Endothelial cell of umbilical vein (primary cell): ENCODE data around the gene CSRP2. TPM values are rescaled to one million over a fixed set of nuclear protein-coding genes. Genes with fewer than 3 reads are reported as not detected.

ENCODE experiments used
- BruUV-seq: library from RNA; stranded (reverse); fragments of 400-500 nt; replicated peaks from 2 replicates; lab custom pipeline; 2021; lab: Mats Ljungman, UMichigan
- CTCF ChIA-PET: fragments of 300-600, 350-600 bp; sonication (Branson Sonifier 250); formaldehyde crosslinking; loops from one replicate; lab custom pipeline; 2021; ENCODE audit warnings: antibody characterized with exemption, inconsistent platforms; lab: Charles Lee
- POLR2A ChIA-PET: fragments of 300-600, 350-600 bp; sonication (Branson Sonifier 250); formaldehyde crosslinking; loops from one replicate; lab custom pipeline; 2021; ENCODE audit warnings: antibody characterized with exemption, inconsistent platforms; lab: Charles Lee
- DNase-seq: peaks from one replicate; pipeline ENCODE4 v3.0.0-alpha.2; 2011; ENCODE audit warnings: low read depth, low spot score
- FAIRE-seq: peaks from 2 replicates; lab custom pipeline; 2011; peaks lifted over from hg19 to GRCh38; lab: Jason Lieb, UNC
- H2AFZ ChIP-seq: 2 replicates; pipeline ENCODE4 v1.6.0; 2012; ENCODE audit warnings: low read depth, low read length, control low read depth, inconsistent platforms
- H3K27ac ChIP-seq: 2 replicates; pipeline ENCODE4 v1.5.1; 2011; ENCODE audit warnings: low read depth, mild to moderate bottlenecking, control low read depth, low read length, moderate library complexity; ENCODE audit not compliant: insufficient read depth
- H3K27me3 ChIP-seq, 2 experiments: 2 replicates each; pipeline versions ENCODE4 v1.6.0 to v1.6.1; 2011; ENCODE audit warnings: low read length in 2 of 2, mixed read lengths in 1 of 2; ENCODE audit not compliant: control insufficient read depth in 2 of 2, insufficient read depth in 2 of 2
- H3K36me3 ChIP-seq, 2 experiments: 2 replicates in 1 of 2; 3 replicates in 1 of 2; pipeline ENCODE4 v1.5.1; 2011; ENCODE audit warnings: low read length in 2 of 2, mild to moderate bottlenecking in 1 of 2, moderate library complexity in 1 of 2; ENCODE audit not compliant: control insufficient read depth in 2 of 2, insufficient read depth in 2 of 2; ENCODE audit errors: extremely low read depth in 1 of 2
- H3K4me1 ChIP-seq: 3 replicates; pipeline ENCODE4 v1.5.1; 2011; ENCODE audit warnings: mild to moderate bottlenecking, low read length; ENCODE audit not compliant: control insufficient read depth, insufficient read depth; ENCODE audit errors: extremely low read depth
- H3K4me2 ChIP-seq: 2 replicates; pipeline ENCODE4 v1.6.1; 2011; ENCODE audit warnings: low read length, control low read depth, mixed read lengths; ENCODE audit not compliant: insufficient read depth
- H3K4me3 ChIP-seq, 3 experiments: fragments of 200-600 bp in 1 of 3; sonication (generic), shearing (Covaris generic) in 1 of 3; replicated peaks in 1 of 3; 2 replicates each; pipeline ENCODE4 v1.5.1; 2011 to 2016; ENCODE audit warnings: control low read depth in 3 of 3, low read length in 3 of 3, mild to moderate bottlenecking in 2 of 3, inconsistent platforms in 1 of 3, low read depth in 1 of 3, moderate library complexity in 1 of 3; ENCODE audit not compliant: insufficient read depth in 1 of 3
- H3K79me2 ChIP-seq: 2 replicates; pipeline ENCODE4 v1.6.0; 2012; ENCODE audit warnings: low read length, inconsistent platforms; ENCODE audit not compliant: control insufficient read depth, insufficient read depth
- H3K9ac ChIP-seq: replicated peaks from 2 replicates; pipeline ENCODE3; 2011; ENCODE audit warnings: low read length, control low read depth; ENCODE audit not compliant: insufficient read depth; ENCODE audit errors: extremely low read depth
- H3K9me1 ChIP-seq: replicated peaks from 3 replicates; pipeline ENCODE4 v1.6.0; 2011; ENCODE audit warnings: mild to moderate bottlenecking, low read length; ENCODE audit not compliant: control insufficient read depth, insufficient read depth; ENCODE audit errors: extremely low read depth
- H3K9me3 ChIP-seq: replicated peaks from 2 replicates; pipeline ENCODE4 v1.5.1; 2012; ENCODE audit warnings: low read length, inconsistent platforms; ENCODE audit not compliant: control insufficient read depth, insufficient read depth
- H4K20me1 ChIP-seq: replicated peaks from 2 replicates; pipeline ENCODE3; 2011; ENCODE audit warnings: mild to moderate bottlenecking, low read length; ENCODE audit not compliant: control insufficient read depth, insufficient read depth; ENCODE audit errors: extremely low read depth
- EZH2 ChIP-seq: IDR thresholded peaks from 2 replicates; pipeline ENCODE4 v1.6.1; 2012; ENCODE audit warnings: borderline replicate concordance, low read depth, mild to moderate bottlenecking, moderate library complexity, low read length, inconsistent platforms; ENCODE audit not compliant: severe bottlenecking
- FOS ChIP-seq: IDR thresholded peaks from 2 replicates; pipeline ENCODE4 v1.6.1; 2011; ENCODE audit warnings: mild to moderate bottlenecking, low read length, moderate library complexity, borderline replicate concordance; ENCODE audit not compliant: insufficient read depth
- GATA2 ChIP-seq: IDR thresholded peaks from 2 replicates; pipeline ENCODE4 v1.7.0; 2011; ENCODE audit warnings: low read depth, mild to moderate bottlenecking, moderate library complexity, mixed read lengths, low read length; ENCODE audit not compliant: insufficient read length, insufficient read depth
- JUN ChIP-seq: IDR thresholded peaks from 2 replicates; pipeline ENCODE4 v1.6.1; 2011; ENCODE audit warnings: borderline replicate concordance, low read depth; ENCODE audit not compliant: insufficient read length, insufficient read depth
- MYC ChIP-seq: IDR thresholded peaks from one replicate; pipeline ENCODE4 v1.6.1; 2011; ENCODE audit warnings: mild to moderate bottlenecking, low read depth, low read length
- POLR2A ChIP-seq: IDR thresholded peaks from 2 replicates; pipeline ENCODE4 v1.6.1; 2012; ENCODE audit warnings: low read depth, mild to moderate bottlenecking, control low read depth, low read length
- POLR2AphosphoS5 ChIP-seq: IDR thresholded peaks from 2 replicates; pipeline ENCODE4 v1.6.1; 2012; ENCODE audit warnings: low read depth, mild to moderate bottlenecking, control low read depth, low read length, moderate library complexity; ENCODE audit not compliant: insufficient read depth
- dilution Hi-C: fragments of 300-500 bp; cut with MboI; formaldehyde crosslinking; loops from one replicate; pipeline ENCODE4 v1.15.0; 2019; ENCODE audit warnings: low sequenced_read_pairs; ENCODE audit not compliant: extremely low pct_ligation_motif_present
- intact Hi-C: fragments of 100-400 bp; cut with micrococcal nuclease; formaldehyde crosslinking; loops from one replicate; pipeline ENCODE4 v1.10.0; 2022
- polyA plus RNA-seq, 4 experiments: library from polyadenylated mRNA; depleted of rRNA in 3 of 4; stranded (reverse) in 3 of 4; unstranded in 1 of 4; fragments of >200 nt; gene quantifications; 2 replicates each; pipeline versions ENCODE4 v1.2.1 to v1.2.3, GENCODE V29; 2011 to 2012; ENCODE audit warnings: missing spikeins in 1 of 4
- total RNA-seq: library from RNA; stranded (reverse); gene quantifications from 2 replicates; pipeline ENCODE4 v1.2.3, GENCODE V29; 2021
- TF ChIP-seq, protein P1 (sequence below): IDR thresholded peaks from 2 replicates; pipeline ENCODE4 v1.6.1; 2011; ENCODE audit not compliant: insufficient read depth, insufficient read length
- TF ChIP-seq, protein P2 (sequence below), 2 donors: IDR thresholded peaks; 1 replicate in 1 of 2; 2 replicates in 1 of 2; pipeline ENCODE4 v1.5.1; 2011; ENCODE audit warnings: low read length in 2 of 2, mild to moderate bottlenecking in 2 of 2, moderate library complexity in 2 of 2, control low read depth in 1 of 2, inconsistent platforms in 1 of 2, low read depth in 1 of 2; ENCODE audit not compliant: insufficient read depth in 1 of 2; ENCODE audit errors: extremely low read depth in 1 of 2

The CSRP2 gene
- total and polyA plus RNA-seq, 2 donors (not counting 3 experiments of a cell fraction or from before 2014, with no cell fraction given), result 8.8 to 13.4 TPM

GRCh38 chr12:76874027-76874426, 4.8 kb downstream of the CSRP2 start:
- DNase-seq (no peak), FAIRE-seq (no peak)
- ChIA-PET POLR2A (no interaction called here), CTCF (interaction anchor here (2.2 kb wide), 1 partner anchor 8 kb away, joined by 5 read pairs; no protein-coding TSS in a partner anchor)
- Histone ChIP-seq H3K79me2 (no peaks in the 10 kb centered on the region), H3K9me3 (no peaks in the 10 kb centered on the region), H3K9me1 (no peaks in the 10 kb centered on the region), H3K4me1 (peaks cover 3% of the 10 kb centered on the region), H3K9ac (no peak overlapping the region), H2AFZ (no peak overlapping the region), H3K27me3 (no peaks in the 10 kb centered on the region), H3K27ac (no peak overlapping the region), H4K20me1 (no peaks in the 10 kb centered on the region), H3K4me3 (no peak overlapping the region), H3K36me3 (no peaks in the 10 kb centered on the region), H3K4me2 (no peak overlapping the region)
- intact Hi-C loops, result no loop called here
- dilution Hi-C loops, result no loop called here
- BruUV-seq, result no TSS peak
- TF ChIP-seq FOS (no peak), POLR2A (no peak), EZH2 (no peak), POLR2AphosphoS5 (no peak), MYC (no peak), GATA2 (no peak), JUN (no peak)
- TF ChIP-seq, protein P1, sequence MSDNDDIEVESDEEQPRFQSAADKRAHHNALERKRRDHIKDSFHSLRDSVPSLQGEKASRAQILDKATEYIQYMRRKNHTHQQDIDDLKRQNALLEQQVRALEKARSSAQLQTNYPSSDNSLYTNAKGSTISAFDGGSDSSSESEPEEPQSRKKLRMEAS, result no peak
- TF ChIP-seq, protein P2, sequence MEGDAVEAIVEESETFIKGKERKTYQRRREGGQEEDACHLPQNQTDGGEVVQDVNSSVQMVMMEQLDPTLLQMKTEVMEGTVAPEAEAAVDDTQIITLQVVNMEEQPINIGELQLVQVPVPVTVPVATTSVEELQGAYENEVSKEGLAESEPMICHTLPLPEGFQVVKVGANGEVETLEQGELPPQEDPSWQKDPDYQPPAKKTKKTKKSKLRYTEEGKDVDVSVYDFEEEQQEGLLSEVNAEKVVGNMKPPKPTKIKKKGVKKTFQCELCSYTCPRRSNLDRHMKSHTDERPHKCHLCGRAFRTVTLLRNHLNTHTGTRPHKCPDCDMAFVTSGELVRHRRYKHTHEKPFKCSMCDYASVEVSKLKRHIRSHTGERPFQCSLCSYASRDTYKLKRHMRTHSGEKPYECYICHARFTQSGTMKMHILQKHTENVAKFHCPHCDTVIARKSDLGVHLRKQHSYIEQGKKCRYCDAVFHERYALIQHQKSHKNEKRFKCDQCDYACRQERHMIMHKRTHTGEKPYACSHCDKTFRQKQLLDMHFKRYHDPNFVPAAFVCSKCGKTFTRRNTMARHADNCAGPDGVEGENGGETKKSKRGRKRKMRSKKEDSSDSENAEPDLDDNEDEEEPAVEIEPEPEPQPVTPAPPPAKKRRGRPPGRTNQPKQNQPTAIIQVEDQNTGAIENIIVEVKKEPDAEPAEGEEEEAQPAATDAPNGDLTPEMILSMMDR (IDR thresholded peaks at IDR 0.05; ENCODE audit: extremely low read depth in 1 of 2, insufficient read depth in 1 of 2, low read depth in 1 of 2, low read length in 2 of 2), result no peak
